Breast epithelium (tissue), 3 donors: ENCODE results near the gene EXOG.

Source experiments
- POLR2AphosphoS5 ChIP-seq, 3 donors: sonication (generic); formaldehyde crosslinking; IDR thresholded peaks; one replicate each; pipeline ENCODE4 v1.6.1; 2017; ENCODE audit warnings: antibody characterized with exemption in 3 of 3
- TF ChIP-seq, protein P1 (sequence below), 3 donors: fragments of 450-650 bp; IDR thresholded peaks; one replicate each; pipeline ENCODE4 v1.5.1; 2016 to 2017; ENCODE audit warnings: antibody characterized with exemption in 3 of 3, mild to moderate bottlenecking in 3 of 3, moderate library complexity in 3 of 3

DNA sequence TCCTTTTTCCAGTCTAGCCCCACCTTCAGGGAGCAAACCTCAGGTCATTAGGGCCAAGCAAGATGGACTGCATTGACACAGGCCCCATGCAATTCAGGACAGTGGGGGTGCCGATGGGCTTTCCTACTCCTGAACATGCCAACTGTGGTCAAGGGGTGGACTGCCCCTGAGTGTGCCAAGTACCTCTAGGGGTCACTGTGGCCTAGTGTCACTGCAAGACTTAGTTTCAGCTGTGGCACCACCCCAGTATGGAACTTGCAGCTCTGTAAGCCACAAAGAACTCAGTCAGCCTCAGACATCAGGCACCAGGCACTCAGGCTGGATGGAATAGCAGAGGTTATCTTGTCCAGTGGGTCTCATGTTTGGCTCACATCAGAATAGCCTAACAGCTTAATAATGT lies 32.3 kb downstream of the EXOG start:
- TF ChIP-seq, protein P1, sequence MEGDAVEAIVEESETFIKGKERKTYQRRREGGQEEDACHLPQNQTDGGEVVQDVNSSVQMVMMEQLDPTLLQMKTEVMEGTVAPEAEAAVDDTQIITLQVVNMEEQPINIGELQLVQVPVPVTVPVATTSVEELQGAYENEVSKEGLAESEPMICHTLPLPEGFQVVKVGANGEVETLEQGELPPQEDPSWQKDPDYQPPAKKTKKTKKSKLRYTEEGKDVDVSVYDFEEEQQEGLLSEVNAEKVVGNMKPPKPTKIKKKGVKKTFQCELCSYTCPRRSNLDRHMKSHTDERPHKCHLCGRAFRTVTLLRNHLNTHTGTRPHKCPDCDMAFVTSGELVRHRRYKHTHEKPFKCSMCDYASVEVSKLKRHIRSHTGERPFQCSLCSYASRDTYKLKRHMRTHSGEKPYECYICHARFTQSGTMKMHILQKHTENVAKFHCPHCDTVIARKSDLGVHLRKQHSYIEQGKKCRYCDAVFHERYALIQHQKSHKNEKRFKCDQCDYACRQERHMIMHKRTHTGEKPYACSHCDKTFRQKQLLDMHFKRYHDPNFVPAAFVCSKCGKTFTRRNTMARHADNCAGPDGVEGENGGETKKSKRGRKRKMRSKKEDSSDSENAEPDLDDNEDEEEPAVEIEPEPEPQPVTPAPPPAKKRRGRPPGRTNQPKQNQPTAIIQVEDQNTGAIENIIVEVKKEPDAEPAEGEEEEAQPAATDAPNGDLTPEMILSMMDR (IDR thresholded peaks at IDR 0.05): no peak
- TF ChIP-seq POLR2AphosphoS5 (IDR thresholded peaks at IDR 0.05): no peak
